Heart left ventricle (tissue), 16 donors: ENCODE results near the gene VWDE. TPM values are rescaled to one million over a fixed set of nuclear protein-coding genes. Genes with fewer than 3 reads are reported as not detected.
A peak's percentile ranks its signal among the peaks of the same experiment; 100 is the strongest.

Experiments
- ATAC-seq, 4 donors: fragments of 200-7000 bp; cut with Tn5 transposase; one replicate each; pipeline ENCODE4 v1.9.1; 2020 to 2022; ENCODE audit warnings: moderate library complexity in 4 of 4, mild to moderate bottlenecking in 3 of 4, moderate number of reproducible peaks in 1 of 4
- DNase-seq, 5 donors: peaks; one replicate each; pipeline ENCODE4 v3.0.0-alpha.2; 2020
- H3K27ac ChIP-seq, 12 donors: fragments of 200-600 bp; sonication (generic) in 4 of 12; one replicate each; pipeline versions ENCODE4 v1.5.0 to v1.8.0; 2016 to 2022; ENCODE audit warnings: mild to moderate bottlenecking in 2 of 12
- H3K27me3 ChIP-seq, 9 donors: fragments of 200-600 bp; sonication (generic) in 2 of 9; one replicate each; pipeline versions ENCODE4 v1.5.1 to v1.8.0; 2016 to 2022; ENCODE audit warnings: mild to moderate bottlenecking in 3 of 9
- H3K36me3 ChIP-seq, 9 donors: fragments of 200-600 bp; sonication (generic) in 2 of 9; one replicate each; pipeline versions ENCODE4 v1.5.0 to v1.8.0; 2018 to 2022; ENCODE audit warnings: mild to moderate bottlenecking in 2 of 9
- H3K4me1 ChIP-seq, 12 donors: fragments of 200-600 bp; sonication (generic) in 4 of 12; one replicate each; pipeline versions ENCODE4 v1.5.0 to v1.8.0; 2016 to 2022; ENCODE audit warnings: mild to moderate bottlenecking in 3 of 12
- H3K4me3 ChIP-seq, 12 donors: fragments of 200-600 bp; sonication (generic) in 4 of 12; one replicate each; pipeline versions ENCODE4 v1.5.0 to v1.8.0; 2017 to 2022; ENCODE audit warnings: mild to moderate bottlenecking in 9 of 12, moderate library complexity in 4 of 12
- H3K9me3 ChIP-seq, 12 donors: fragments of 200-600 bp; sonication (generic) in 4 of 12; one replicate each; pipeline versions ENCODE4 v1.5.0 to v1.8.0; 2016 to 2022; ENCODE audit warnings: mild to moderate bottlenecking in 1 of 12
- CTCF ChIP-seq, 12 donors: fragments of 200-600 bp; sonication (generic) in 4 of 12; IDR thresholded peaks; one replicate each; pipeline versions ENCODE4 v1.5.0 to v1.8.0; 2018 to 2022; ENCODE audit warnings: antibody characterized with exemption in 12 of 12, mild to moderate bottlenecking in 5 of 12
- POLR2A ChIP-seq, 2 donors: fragments of 450-650 bp; IDR thresholded peaks; one replicate each; pipeline ENCODE4 v1.6.1; 2017; ENCODE audit warnings: antibody characterized with exemption in 2 of 2, mild to moderate bottlenecking in 2 of 2, moderate library complexity in 2 of 2
- WGBS, 4 donors: extraction: QIAGEN DNeasy Blood & Tissue Kit in 2 of 4; methylation state at CpG; one replicate each; pipeline versions ENCODE4 v1.1.5 to v1.1.7; 2013 to 2018; 5-methylcytosine and 5-hydroxymethylcytosine counted together
- intact Hi-C, 10 donors: fragments of 100-400 bp; cut with DNase I; formaldehyde crosslinking; loops; one replicate each; pipeline versions ENCODE4 v1.11.1 to v1.14.2; 2022
- polyA plus RNA-seq, 2 donors: library from polyadenylated mRNA; stranded (reverse); fragments of 200-250 nt; gene quantifications; one replicate each; pipeline ENCODE4 v1.2.3, GENCODE V29; 2013
- total RNA-seq, 9 donors: library from RNA; depleted of rRNA in 2 of 9; stranded (reverse); fragments of >200 nt in 2 of 9; fragmentation: NEBNext Ultra II Directional in 3 of 9; extraction: Animal tissue kit (Norgen Biotek cat#: 25700) in 3 of 9; gene quantifications; one replicate each; pipeline versions ENCODE4 v1.1.0 to v1.2.4, GENCODE V29; 2016 to 2023
- donor health status: ischemic (EF 13 %, LVEDD 7.1; RV severe dilation, severe dysfunction).
- donor health status: healthy with polysubstance abuse.
- donor health status: DM: no; HTN: yes; CAD: no.
- donor health status: DM: no; HTN: no; CAD: no.
- donor health status: ischemic (EF 25% LVEDD 6.9; RV normal size, moderate dysfunction).
- donor health status: ischemic (EF 25% LVEDD 5.7; RV mildly dilated, moderate dysfunction).
- donor health status: healthy.
- donor health status: DM: yes; HTN: yes; CAD: no.
- donor health status: ischemic (EF 35%, LVEDD 5.7; RV mildly dilated, moderate dysfunction).
- donor health status: nonischemic (EF 11% LVEDD 7.7; RV severe dilation, severe dysfunction).
- donor health status: DM: yes; HTN: yes; CAD: no.
- donor health status: PGD.
- donor health status: ischemic (EF 29% LVEDD 5.4; RV normal size, mild dysfunction).
- donor health status: nonischemic (EF 23%, LVEDD 6.1; RV moderate dilation, normal function).

VWDE gene
- total and polyA plus RNA-seq, 11 donors: 0.07 to 0.58 (median 0.27) TPM; not detected in 8

- Histone ChIP-seq H3K4me1 (no peaks in the 10 kb centered on the region), H3K9me3 (peaks cover 0 to 6% (median 0%) of the 10 kb centered on the region in 12 donors), H3K4me3 (no peak overlapping the region), H3K27ac (no peak overlapping the region), H3K27me3 (peaks cover 0 to 3% (median 0%) of the 10 kb centered on the region in 9 donors), H3K36me3 (no peaks in the 10 kb centered on the region)
- WGBS, 4 donors: 71 to 80% (median 73%) methylated on average over 9 to 11 of the region's 11 CpGs
- ATAC-seq (no peak), DNase-seq (peak in 1 of 5 donors; percentile 25)
- intact Hi-C loops: loop anchor here in 3 of 10 donors (10.0 kb wide), 2 partner anchors 53 to 63 kb away; no protein-coding TSS in a partner anchor
- TF ChIP-seq POLR2A (IDR thresholded peaks at IDR 0.05) (no peak), CTCF (IDR thresholded peaks at IDR 0.05) (no peak)
Measured at GRCh38 chr7:12431886-12432556, 28.4 kb upstream of the VWDE start.

GRCh38 chr7:12425311-12425710 is 21.6 kb upstream of the VWDE start:
- no peaks in the 10 kb centered on the region for H3K27me3 ChIP-seq
- DNase-seq (no peak), ATAC-seq (no peak)
- TF ChIP-seq POLR2A (IDR thresholded peaks at IDR 0.05): no peak
- TF ChIP-seq CTCF (IDR thresholded peaks at IDR 0.05): no peak
- H3K9me3 ChIP-seq: peaks cover 0 to 18% (median 0%) of the 10 kb centered on the region in 12 donors
- H3K36me3 ChIP-seq: no peaks in the 10 kb centered on the region
- no peak overlapping the region for H3K4me3 ChIP-seq
- no peak overlapping the region for H3K27ac ChIP-seq
- WGBS, 4 donors: 46 to 52% (median 50%) methylated on average over 1 of the region's 1 CpG
- H3K4me1 ChIP-seq: no peaks in the 10 kb centered on the region
- intact Hi-C loops: no loop called here

GRCh38 chr7:12423997-12424745 is 20.5 kb upstream of the VWDE start:
- peaks cover 0 to 18% (median 0%) of the 10 kb centered on the region in 12 donors for H3K9me3 ChIP-seq
- H3K27me3 ChIP-seq: no peaks in the 10 kb centered on the region
- no peak overlapping the region for H3K27ac ChIP-seq
- intact Hi-C loops: no loop called here
- TF ChIP-seq CTCF (IDR thresholded peaks at IDR 0.05) (no peak), POLR2A (IDR thresholded peaks at IDR 0.05) (no peak)
- H3K36me3 ChIP-seq: no peaks in the 10 kb centered on the region
- DNase-seq: no peak
- no peaks in the 10 kb centered on the region for H3K4me1 ChIP-seq
- H3K4me3 ChIP-seq: no peak overlapping the region
- ATAC-seq: no peak
- 44 to 56% (median 51%) methylated on average over 12 of the region's 12 CpGs for whole genome bisulfite sequencing, 4 donors

- intact Hi-C loops: no loop called here
- Histone ChIP-seq H3K27me3 (no peaks in the 10 kb centered on the region), H3K36me3 (no peaks in the 10 kb centered on the region), H3K9me3 (peaks cover 0 to 18% (median 0%) of the 10 kb centered on the region in 12 donors), H3K4me1 (no peaks in the 10 kb centered on the region), H3K27ac (no peak overlapping the region), H3K4me3 (no peak overlapping the region)
- 56 to 70% (median 65%) methylated on average over 8 of the region's 8 CpGs for WGBS, 4 donors
- ATAC-seq: no peak
- DNase-seq: no peak
- TF ChIP-seq CTCF (IDR thresholded peaks at IDR 0.05) (no peak), POLR2A (IDR thresholded peaks at IDR 0.05) (no peak)
Measured at GRCh38 chr7:12423355-12423996, 19.8 kb upstream of the VWDE start.
